ENCODE results near the gene MYO1H. TPM values are rescaled to one million over a fixed set of nuclear protein-coding genes. Genes with fewer than 3 reads are reported as not detected.

The MYO1H gene
- total and polyA plus RNA-seq, 4 donors = 0.06 to 0.15 (median 0.09) TPM; not detected in 1

- peaks cover 0 to 34% (median 14%) of the 10 kb centered on the region in 3 donors for H3K27me3 ChIP-seq (ENCODE audit: control insufficient read depth in 3 of 3, insufficient read depth in 3 of 3, low read length in 2 of 3)
Observed at GRCh38 chr12:109302358-109302757, 45.3 kb upstream of the MYO1H start.

GRCh38 chr12:109302770-109303169, 44.9 kb upstream of the MYO1H start:
- 60 to 64% methylated on average over 5 of the region's 5 CpGs for WGBS, 2 donors

More at GRCh38 chr12:109302358-109302757, 45.3 kb upstream of the MYO1H start:
- no peak overlapping the region for H3K27ac ChIP-seq (ENCODE audit: low read depth in 1 of 2, low read length in 1 of 2)
- H3K9me3 ChIP-seq (ENCODE audit: control insufficient read depth in 4 of 4, insufficient read depth in 3 of 4, low read length in 3 of 4) = no peaks in the 10 kb centered on the region
- no peak overlapping the region for H3K9ac ChIP-seq (ENCODE audit: insufficient read depth in 1 of 2, low read length in 2 of 2)
- no peak for TF ChIP-seq CTCF (IDR thresholded peaks at IDR 0.05; ENCODE audit: control extremely low read depth, extremely low read depth)
- no peak overlapping the region for H3K4me3 ChIP-seq
- DNase-seq (no peak), ATAC-seq (ENCODE audit: insufficient read depth, low FRiP score) (no peak)
- 70 to 77% methylated on average over 2 of the region's 2 CpGs for WGBS, 2 donors
- H3K4me1 ChIP-seq (ENCODE audit: control insufficient read depth in 5 of 5, insufficient read depth in 5 of 5, low read length in 5 of 5) = no peaks in the 10 kb centered on the region
- no peaks in the 10 kb centered on the region for H3K36me3 ChIP-seq (ENCODE audit: control insufficient read depth in 4 of 4, insufficient read depth in 4 of 4, low read length in 4 of 4)

GRCh38 chr12:109304485-109304884, 43.2 kb upstream of the MYO1H start:
- peaks cover 0 to 44% (median 31%) of the 10 kb centered on the region in 3 donors for H3K27me3 ChIP-seq (ENCODE audit: control insufficient read depth in 3 of 3, insufficient read depth in 3 of 3, low read length in 2 of 3)
- no peak overlapping the region for H3K4me3 ChIP-seq
- H3K9me3 ChIP-seq (ENCODE audit: control insufficient read depth in 4 of 4, insufficient read depth in 3 of 4, low read length in 3 of 4) = no peaks in the 10 kb centered on the region
- 38 to 46% methylated on average over 8 of the region's 8 CpGs for WGBS, 2 donors
- no peaks in the 10 kb centered on the region for H3K36me3 ChIP-seq (ENCODE audit: control insufficient read depth in 4 of 4, insufficient read depth in 4 of 4, low read length in 4 of 4)
- no peak for ATAC-seq (ENCODE audit: insufficient read depth, low FRiP score)
- H3K4me1 ChIP-seq (ENCODE audit: control insufficient read depth in 5 of 5, insufficient read depth in 5 of 5, low read length in 5 of 5) = peaks cover 0 to 5% (median 4%) of the 10 kb centered on the region in 5 donors
- TF ChIP-seq CTCF (IDR thresholded peaks at IDR 0.05; ENCODE audit: control extremely low read depth, extremely low read depth) = no peak
- H3K27ac ChIP-seq (ENCODE audit: low read depth in 1 of 2, low read length in 1 of 2) = no peak overlapping the region
- no peak overlapping the region for H3K9ac ChIP-seq (ENCODE audit: insufficient read depth in 1 of 2, low read length in 2 of 2)
- no peak for DNase-seq

More at GRCh38 chr12:109302770-109303169, 44.9 kb upstream of the MYO1H start:
- DNase-seq (no peak), ATAC-seq (ENCODE audit: insufficient read depth, low FRiP score) (no peak)
- Histone ChIP-seq H3K27ac (ENCODE audit: low read depth in 1 of 2, low read length in 1 of 2) (no peak overlapping the region), H3K9me3 (ENCODE audit: control insufficient read depth in 4 of 4, insufficient read depth in 3 of 4, low read length in 3 of 4) (no peaks in the 10 kb centered on the region), H3K4me1 (ENCODE audit: control insufficient read depth in 5 of 5, insufficient read depth in 5 of 5, low read length in 5 of 5) (no peaks in the 10 kb centered on the region), H3K27me3 (ENCODE audit: control insufficient read depth in 3 of 3, insufficient read depth in 3 of 3, low read length in 2 of 3) (peaks cover 0 to 38% (median 19%) of the 10 kb centered on the region in 3 donors), H3K4me3 (no peak overlapping the region), H3K36me3 (ENCODE audit: control insufficient read depth in 4 of 4, insufficient read depth in 4 of 4, low read length in 4 of 4) (no peaks in the 10 kb centered on the region), H3K9ac (ENCODE audit: insufficient read depth in 1 of 2, low read length in 2 of 2) (no peak overlapping the region)
- no peak for TF ChIP-seq CTCF (IDR thresholded peaks at IDR 0.05; ENCODE audit: control extremely low read depth, extremely low read depth)

- H3K27ac ChIP-seq (ENCODE audit: low read depth in 1 of 2, low read length in 1 of 2) = no peak overlapping the region
- no peaks in the 10 kb centered on the region for H3K36me3 ChIP-seq (ENCODE audit: control insufficient read depth in 4 of 4, insufficient read depth in 4 of 4, low read length in 4 of 4)
- H3K4me1 ChIP-seq (ENCODE audit: control insufficient read depth in 5 of 5, insufficient read depth in 5 of 5, low read length in 5 of 5) = peaks cover 0 to 9% (median 5%) of the 10 kb centered on the region in 5 donors
- no peak for TF ChIP-seq CTCF (IDR thresholded peaks at IDR 0.05; ENCODE audit: control extremely low read depth, extremely low read depth)
- no peak for DNase-seq
- WGBS, 2 donors = 67 to 73% methylated on average over 6 of the region's 6 CpGs
- ATAC-seq (ENCODE audit: insufficient read depth, low FRiP score) = no peak
- no peaks in the 10 kb centered on the region for H3K9me3 ChIP-seq (ENCODE audit: control insufficient read depth in 4 of 4, insufficient read depth in 3 of 4, low read length in 3 of 4)
- H3K27me3 ChIP-seq (ENCODE audit: control insufficient read depth in 3 of 3, insufficient read depth in 3 of 3, low read length in 2 of 3) = peaks cover 0 to 48% (median 35%) of the 10 kb centered on the region in 3 donors
- no peak overlapping the region for H3K9ac ChIP-seq (ENCODE audit: insufficient read depth in 1 of 2, low read length in 2 of 2)
- H3K4me3 ChIP-seq = no peak overlapping the region
Observed at GRCh38 chr12:109305547-109305946, 42.2 kb upstream of the MYO1H start.
